ENCODE results near the gene CYB5D1. TPM values are rescaled to one million over a fixed set of nuclear protein-coding genes. Genes with fewer than 3 reads are reported as not detected.

Gene CYB5D1
- total RNA-seq, 4 donors from 2014 or later, result 9.0 to 33.5 (median 9.3) TPM

DNA sequence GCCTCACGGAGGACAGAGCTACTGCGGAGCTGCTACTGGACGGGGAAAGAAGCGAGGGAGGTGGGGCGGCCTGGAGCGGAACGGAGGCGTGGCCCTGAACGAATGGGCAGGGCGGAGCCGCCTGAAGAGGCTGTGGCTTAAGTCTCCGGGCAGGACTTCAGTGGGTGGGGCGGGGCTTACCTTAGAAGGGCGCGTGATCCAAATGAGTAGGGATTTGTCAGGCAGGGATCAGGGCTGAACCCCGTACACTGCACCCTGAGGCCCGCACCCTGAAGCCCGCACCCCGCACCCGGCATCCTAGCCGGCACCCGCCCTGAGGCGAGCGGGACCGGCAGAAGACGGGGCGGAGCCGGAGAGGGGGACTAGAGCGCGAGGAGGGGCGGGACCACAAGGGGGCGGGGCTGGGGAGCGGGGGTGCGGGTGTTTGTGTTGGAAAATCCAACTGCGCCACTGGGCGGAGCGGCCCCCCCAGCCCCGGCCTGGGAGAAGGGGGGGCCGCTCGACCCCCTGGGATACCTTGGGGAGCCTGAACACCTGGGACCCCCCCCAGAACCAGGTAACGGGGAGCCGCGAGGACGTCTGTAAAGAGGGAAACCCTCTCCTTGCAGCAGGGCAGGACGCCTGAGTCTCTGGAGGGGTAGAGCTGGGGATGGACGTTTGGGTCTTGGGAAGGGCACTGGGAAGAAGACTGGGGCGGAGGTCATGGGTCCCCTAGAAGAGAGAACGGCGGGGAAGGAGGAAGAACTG lies 23.8 kb upstream of the CYB5D1 start, which contains the start of gene KDM6B:
Gene KDM6B, plus strand, starts transcription at position 423 of the 747 bp plus-strand sequence. CDS start 11,338 bp downstream, outside the sequence.
- TF ChIP-seq, protein P1, sequence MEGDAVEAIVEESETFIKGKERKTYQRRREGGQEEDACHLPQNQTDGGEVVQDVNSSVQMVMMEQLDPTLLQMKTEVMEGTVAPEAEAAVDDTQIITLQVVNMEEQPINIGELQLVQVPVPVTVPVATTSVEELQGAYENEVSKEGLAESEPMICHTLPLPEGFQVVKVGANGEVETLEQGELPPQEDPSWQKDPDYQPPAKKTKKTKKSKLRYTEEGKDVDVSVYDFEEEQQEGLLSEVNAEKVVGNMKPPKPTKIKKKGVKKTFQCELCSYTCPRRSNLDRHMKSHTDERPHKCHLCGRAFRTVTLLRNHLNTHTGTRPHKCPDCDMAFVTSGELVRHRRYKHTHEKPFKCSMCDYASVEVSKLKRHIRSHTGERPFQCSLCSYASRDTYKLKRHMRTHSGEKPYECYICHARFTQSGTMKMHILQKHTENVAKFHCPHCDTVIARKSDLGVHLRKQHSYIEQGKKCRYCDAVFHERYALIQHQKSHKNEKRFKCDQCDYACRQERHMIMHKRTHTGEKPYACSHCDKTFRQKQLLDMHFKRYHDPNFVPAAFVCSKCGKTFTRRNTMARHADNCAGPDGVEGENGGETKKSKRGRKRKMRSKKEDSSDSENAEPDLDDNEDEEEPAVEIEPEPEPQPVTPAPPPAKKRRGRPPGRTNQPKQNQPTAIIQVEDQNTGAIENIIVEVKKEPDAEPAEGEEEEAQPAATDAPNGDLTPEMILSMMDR (IDR thresholded peaks at IDR 0.05), result no peak
- ATAC-seq (ENCODE audit: low FRiP score), result peak; percentile 71
- peak; percentile 83 for DNase-seq (ENCODE audit: low spot score)

DNA sequence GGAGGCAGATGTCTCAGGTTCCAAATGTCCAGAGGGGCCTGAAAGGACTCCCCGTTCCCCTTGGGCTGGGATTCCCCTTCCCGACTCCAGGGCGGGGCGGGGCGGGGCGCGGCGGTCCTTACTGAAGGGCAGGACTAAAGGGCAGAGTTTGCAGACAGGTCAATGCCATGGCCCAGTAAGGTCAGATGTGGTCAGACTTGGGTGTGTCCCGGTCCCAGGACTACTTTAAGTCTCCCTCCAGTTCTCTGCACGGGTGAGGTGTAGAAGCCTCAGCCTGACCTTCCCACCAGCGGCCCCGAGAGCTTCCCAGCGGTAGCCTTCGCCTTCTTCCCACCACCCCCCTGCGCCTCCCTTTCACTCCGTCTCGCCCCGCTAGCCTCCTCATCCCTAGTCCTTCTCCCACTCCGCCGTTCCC lies 23.3 kb upstream of the CYB5D1 start:
- DNase-seq (ENCODE audit: low spot score) (no peak), ATAC-seq (ENCODE audit: low FRiP score) (peak; percentile 31)
- TF ChIP-seq, protein P1 (IDR thresholded peaks at IDR 0.05), result no peak

DNA sequence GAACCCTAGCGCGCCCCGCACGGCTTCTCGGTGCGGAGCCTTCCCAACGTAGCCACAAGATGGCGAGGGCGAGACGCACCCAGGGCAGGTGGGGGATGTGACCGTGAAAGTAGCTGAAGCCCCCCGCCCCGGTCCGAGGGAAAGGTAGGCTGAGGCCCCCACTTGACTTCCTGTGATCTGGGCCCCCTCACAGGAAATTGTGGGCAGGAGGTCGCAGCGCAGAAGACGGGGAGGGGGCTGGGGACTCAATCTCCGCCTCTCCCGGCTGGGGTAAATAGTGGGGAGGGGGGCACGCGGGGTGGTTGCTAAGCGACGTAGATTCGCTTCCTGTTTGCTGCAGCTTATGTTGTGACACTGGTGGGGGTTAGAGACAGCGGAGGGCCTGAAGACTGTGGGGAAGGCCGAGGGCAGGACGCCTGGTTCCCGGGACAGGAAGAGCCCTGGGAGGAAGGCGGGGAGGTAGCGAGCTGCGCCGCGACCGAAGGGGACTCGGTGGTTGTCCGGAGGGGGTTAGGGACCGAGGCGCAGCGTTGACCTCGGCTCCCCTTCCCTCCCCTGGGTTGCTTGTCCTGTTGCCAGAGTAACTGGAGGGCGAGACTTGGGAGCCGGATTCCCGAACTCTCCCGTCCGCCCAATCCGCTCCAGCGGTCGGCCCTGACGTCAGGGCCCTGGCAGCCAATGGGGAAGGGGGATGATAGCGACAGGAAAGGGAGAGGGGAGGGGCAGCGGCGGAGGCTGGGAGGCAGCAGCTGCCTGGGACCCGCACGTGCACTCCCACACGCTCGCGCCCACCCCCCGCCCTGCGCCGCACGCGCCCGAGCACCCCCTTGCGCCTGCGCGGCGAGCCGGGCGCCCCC lies 22.6 kb upstream of the CYB5D1 start:
- peak; percentile 40 for ATAC-seq (ENCODE audit: low FRiP score)
- peak; percentile 82 for DNase-seq (ENCODE audit: low spot score)
- TF ChIP-seq, protein P1 (IDR thresholded peaks at IDR 0.05), result peak in 1 of 3 donors; percentile 12

DNA sequence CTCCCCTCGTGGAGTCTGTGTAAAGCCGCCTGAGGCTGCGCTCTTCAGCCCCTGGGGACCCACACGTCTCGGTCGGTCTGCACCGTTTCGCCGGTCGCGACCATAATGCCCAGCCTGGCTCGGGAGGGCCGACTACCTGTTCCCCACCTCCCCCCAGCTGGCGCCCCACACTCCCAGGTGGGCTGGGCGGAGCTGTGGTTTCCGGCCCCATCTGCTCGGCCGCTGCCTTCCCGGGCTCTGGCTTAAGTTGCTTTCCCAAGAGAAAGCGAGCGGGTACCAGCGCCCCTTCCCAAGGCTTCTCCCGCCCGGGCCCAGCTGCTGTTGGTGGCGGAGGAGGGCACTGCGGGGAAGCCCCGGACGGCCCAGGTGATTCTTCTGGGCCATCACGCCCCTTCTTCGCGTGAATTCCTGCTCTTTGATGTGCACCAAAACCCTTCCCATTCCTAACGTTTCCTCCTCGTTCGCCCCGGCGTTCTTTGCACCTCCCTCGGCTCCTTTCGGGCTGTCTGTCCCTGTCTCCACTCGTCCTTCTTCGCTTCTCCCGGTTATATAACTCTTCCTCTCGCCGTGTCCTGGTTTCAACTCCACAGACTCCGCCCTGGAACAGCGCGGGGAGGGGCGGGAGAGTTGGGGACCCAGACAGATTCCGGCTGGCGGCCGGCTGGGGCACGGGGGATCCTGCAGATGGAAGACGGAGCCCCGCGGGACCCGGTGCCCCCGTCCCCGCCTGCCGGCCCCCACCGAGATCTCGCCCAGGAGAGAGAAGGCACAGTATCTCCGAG lies 21.8 kb upstream of the CYB5D1 start:
- TF ChIP-seq, protein P1 (IDR thresholded peaks at IDR 0.05), result no peak
- DNase-seq (ENCODE audit: low spot score), result no peak
- ATAC-seq (ENCODE audit: low FRiP score), result peak; percentile 5

DNA sequence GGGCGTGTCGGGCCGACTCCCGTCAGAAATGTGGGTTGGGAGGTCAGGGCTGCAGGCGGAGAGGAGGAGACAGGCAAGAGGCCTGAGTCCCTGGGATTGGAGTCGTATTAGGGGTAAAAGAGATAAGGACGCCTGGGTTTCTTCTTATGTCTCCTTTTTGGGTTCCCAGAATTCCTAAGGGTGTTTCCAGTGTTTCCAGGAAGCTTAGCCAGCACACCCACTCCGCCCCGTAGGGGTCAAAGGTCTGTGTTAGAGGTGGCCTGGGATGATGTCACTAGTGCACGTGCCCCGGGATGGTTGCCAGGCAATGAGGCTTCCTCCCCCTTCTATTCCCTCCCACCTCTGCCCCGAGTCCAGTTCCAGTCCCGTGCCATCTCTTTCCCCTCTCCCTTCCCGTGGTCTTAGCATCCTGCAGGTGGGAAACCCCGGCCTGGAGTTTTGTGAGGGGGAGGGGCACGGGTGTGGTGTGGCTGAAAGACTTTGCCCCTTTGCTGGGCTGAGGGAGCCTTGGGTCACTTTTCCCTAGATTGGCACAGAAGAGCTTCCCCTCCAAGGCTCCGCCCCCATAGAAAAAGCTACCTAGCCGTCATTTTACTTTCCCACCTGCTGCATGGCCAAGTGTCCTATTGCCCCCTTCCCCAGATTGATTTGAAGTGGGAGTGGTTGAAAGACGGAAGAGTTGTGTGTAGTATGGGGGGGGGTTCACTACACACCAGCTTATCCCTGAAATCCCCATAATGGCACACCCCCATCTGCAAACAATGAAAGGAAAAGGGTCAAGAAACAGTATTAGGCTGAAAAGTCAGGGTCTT lies 21.0 kb upstream of the CYB5D1 start:
- TF ChIP-seq, protein P1 (IDR thresholded peaks at IDR 0.05), result no peak
- peak; percentile 98 for DNase-seq (ENCODE audit: low spot score)
- ATAC-seq (ENCODE audit: low FRiP score), result peak; percentile 35
